ENCODE data around the gene TTN. TPM values are rescaled to one million over a fixed set of nuclear protein-coding genes. Genes with fewer than 3 reads are reported as not detected.
"Not testable (repeated sequence)": the region's sequence is repeated elsewhere in the genome, so short reads cannot be mapped to it uniquely, and the experiment has no call there.

The TTN gene
- total and polyA plus RNA-seq, 4 donors, result 0.01 to 3.0 (median 0.80) TPM

DNA sequence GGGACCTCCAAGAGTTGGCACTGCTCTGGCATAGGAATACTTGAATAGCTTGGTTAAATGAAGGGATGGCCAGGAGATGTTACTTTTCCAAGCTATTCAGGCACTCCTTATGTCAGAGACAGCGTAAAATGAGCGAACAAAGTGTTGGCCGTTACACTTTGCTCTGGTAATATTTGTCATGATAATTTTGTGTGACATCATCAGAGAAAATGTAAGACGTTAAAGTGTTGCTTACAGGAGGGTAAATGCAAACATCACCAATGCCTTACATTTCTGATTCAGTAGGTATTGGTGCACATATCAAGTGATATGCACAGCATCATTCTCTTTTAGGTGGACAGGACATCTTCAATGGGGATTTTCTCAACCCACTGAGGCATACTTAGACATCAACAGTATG, 281.0 kb downstream of the TTN start:
- no peaks in the 10 kb centered on the region for H3K9me3 ChIP-seq (ENCODE audit: control insufficient read depth in 4 of 4, low read length in 3 of 4)
- H3K27me3 ChIP-seq (ENCODE audit: control insufficient read depth in 4 of 4, insufficient read depth in 4 of 4, low read length in 3 of 4), result no peaks in the 10 kb centered on the region
- TF ChIP-seq RAD21 (IDR thresholded peaks at IDR 0.05) (no peak), SP1 (IDR thresholded peaks at IDR 0.05) (no peak), NR2F2 (IDR thresholded peaks at IDR 0.05) (no peak), HNF4A (conservative IDR thresholded peaks at IDR 0.05) (no peak), GABPA (IDR thresholded peaks at IDR 0.05 in 1 of 2, conservative IDR thresholded peaks at IDR 0.05 in 1 of 2) (no peak), FOXA2 (IDR thresholded peaks at IDR 0.05) (no peak), YY1 (IDR thresholded peaks at IDR 0.05) (no peak), FOXA1 (IDR thresholded peaks at IDR 0.05) (no peak), TAF1 (conservative IDR thresholded peaks at IDR 0.05) (no peak), EGR1 (IDR thresholded peaks at IDR 0.05; ENCODE audit: low read depth in 2 of 2) (no peak)
- TF ChIP-seq, protein P1, sequence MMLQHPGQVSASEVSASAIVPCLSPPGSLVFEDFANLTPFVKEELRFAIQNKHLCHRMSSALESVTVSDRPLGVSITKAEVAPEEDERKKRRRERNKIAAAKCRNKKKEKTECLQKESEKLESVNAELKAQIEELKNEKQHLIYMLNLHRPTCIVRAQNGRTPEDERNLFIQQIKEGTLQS (IDR thresholded peaks at IDR 0.05), result no peak
- TF ChIP-seq, protein P2, sequence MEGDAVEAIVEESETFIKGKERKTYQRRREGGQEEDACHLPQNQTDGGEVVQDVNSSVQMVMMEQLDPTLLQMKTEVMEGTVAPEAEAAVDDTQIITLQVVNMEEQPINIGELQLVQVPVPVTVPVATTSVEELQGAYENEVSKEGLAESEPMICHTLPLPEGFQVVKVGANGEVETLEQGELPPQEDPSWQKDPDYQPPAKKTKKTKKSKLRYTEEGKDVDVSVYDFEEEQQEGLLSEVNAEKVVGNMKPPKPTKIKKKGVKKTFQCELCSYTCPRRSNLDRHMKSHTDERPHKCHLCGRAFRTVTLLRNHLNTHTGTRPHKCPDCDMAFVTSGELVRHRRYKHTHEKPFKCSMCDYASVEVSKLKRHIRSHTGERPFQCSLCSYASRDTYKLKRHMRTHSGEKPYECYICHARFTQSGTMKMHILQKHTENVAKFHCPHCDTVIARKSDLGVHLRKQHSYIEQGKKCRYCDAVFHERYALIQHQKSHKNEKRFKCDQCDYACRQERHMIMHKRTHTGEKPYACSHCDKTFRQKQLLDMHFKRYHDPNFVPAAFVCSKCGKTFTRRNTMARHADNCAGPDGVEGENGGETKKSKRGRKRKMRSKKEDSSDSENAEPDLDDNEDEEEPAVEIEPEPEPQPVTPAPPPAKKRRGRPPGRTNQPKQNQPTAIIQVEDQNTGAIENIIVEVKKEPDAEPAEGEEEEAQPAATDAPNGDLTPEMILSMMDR (IDR thresholded peaks at IDR 0.05; ENCODE audit: low read depth, low read length, missing input control), result no peak
- 96% methylated on average over 4 of the region's 4 CpGs for WGBS
- no peak for DNase-seq (ENCODE audit: low spot score)
- H3K27ac ChIP-seq (ENCODE audit: low read depth in 1 of 2, low read length in 2 of 2), result no peak overlapping the region
- H3K4me3 ChIP-seq (ENCODE audit: low read depth in 1 of 3, low read length in 3 of 3), result no peak overlapping the region
- H3K36me3 ChIP-seq (ENCODE audit: control insufficient read depth in 4 of 4, insufficient read depth in 3 of 4, low read depth in 1 of 4, low read length in 3 of 4), result peaks cover 0 to 4% (median under 1%) of the 10 kb centered on the region in 4 donors
- peaks cover 0 to 10% (median 5%) of the 10 kb centered on the region in 4 donors for H3K4me1 ChIP-seq (ENCODE audit: control insufficient read depth in 4 of 4, insufficient read depth in 4 of 4, low read length in 3 of 4)
- no peak overlapping the region for H3K9ac ChIP-seq (ENCODE audit: low read depth in 1 of 2, low read length in 2 of 2)

DNA sequence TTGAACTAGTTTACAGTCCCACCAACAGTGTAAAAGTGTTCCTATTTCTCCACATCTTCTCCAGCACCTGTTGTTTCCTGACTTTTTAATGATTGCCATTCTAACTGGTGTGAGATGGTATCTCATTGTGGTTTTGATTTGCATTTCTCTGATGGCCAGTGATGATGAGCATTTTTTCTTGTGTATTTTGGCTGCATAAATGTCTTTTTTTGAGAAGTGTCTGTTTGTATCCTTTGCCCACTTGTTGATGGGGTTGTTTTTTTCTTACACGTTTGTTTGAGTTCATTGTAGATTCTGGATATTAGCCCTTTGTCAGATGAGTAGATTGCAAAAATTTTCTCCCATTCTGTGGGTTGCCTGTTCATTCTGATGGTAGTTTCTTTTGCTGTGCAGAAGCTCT, 281.8 kb downstream of the TTN start:
- WGBS, result 97% methylated on average over 1 of the region's 1 CpG
- peaks cover 0 to 10% (median 5%) of the 10 kb centered on the region in 4 donors for H3K4me1 ChIP-seq (ENCODE audit: control insufficient read depth in 4 of 4, insufficient read depth in 4 of 4, low read length in 3 of 4)

DNA sequence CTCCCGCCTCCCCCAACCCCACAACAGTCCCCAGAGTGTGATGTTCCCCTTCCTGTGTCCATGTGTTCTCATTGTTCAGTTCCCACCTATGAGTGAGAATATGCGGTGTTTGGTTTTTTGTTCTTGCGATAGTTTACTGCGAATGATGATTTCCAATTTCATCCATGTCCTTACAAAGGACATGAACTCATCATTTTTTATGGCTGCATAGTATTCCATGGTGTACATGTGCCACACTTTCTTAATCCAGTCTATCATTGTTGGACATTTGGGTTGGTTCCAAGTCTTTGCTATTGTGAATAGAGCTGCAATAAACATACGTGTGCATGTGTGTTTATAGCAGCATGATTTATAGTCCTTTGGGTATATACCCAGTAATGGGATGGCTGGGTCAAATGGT, 282.2 kb downstream of the TTN start:
- H3K27me3 ChIP-seq (ENCODE audit: control insufficient read depth in 4 of 4, insufficient read depth in 4 of 4, low read length in 3 of 4); DNase-seq (ENCODE audit: low spot score); H3K9ac ChIP-seq (ENCODE audit: low read depth in 1 of 2, low read length in 2 of 2); H3K27ac ChIP-seq (ENCODE audit: low read depth in 1 of 2, low read length in 2 of 2); H3K4me3 ChIP-seq (ENCODE audit: low read depth in 1 of 3, low read length in 3 of 3); H3K36me3 ChIP-seq (ENCODE audit: control insufficient read depth in 4 of 4, insufficient read depth in 3 of 4, low read depth in 1 of 4, low read length in 3 of 4); H3K9me3 ChIP-seq (ENCODE audit: control insufficient read depth in 4 of 4, low read length in 3 of 4): not testable (repeated sequence)
- 97% methylated on average over 4 of the region's 5 CpGs for whole genome bisulfite sequencing
- H3K4me1 ChIP-seq (ENCODE audit: control insufficient read depth in 4 of 4, insufficient read depth in 4 of 4, low read length in 3 of 4), result peaks cover 0 to 10% (median 5%) of the 10 kb centered on the region in 4 donors

More for the DNA sequence above, 281.8 kb downstream of the TTN start:
- not testable (repeated sequence) for DNase-seq (ENCODE audit: low spot score); H3K27ac ChIP-seq (ENCODE audit: low read depth in 1 of 2, low read length in 2 of 2); H3K27me3 ChIP-seq (ENCODE audit: control insufficient read depth in 4 of 4, insufficient read depth in 4 of 4, low read length in 3 of 4); H3K9ac ChIP-seq (ENCODE audit: low read depth in 1 of 2, low read length in 2 of 2); H3K4me3 ChIP-seq (ENCODE audit: low read depth in 1 of 3, low read length in 3 of 3); H3K36me3 ChIP-seq (ENCODE audit: control insufficient read depth in 4 of 4, insufficient read depth in 3 of 4, low read depth in 1 of 4, low read length in 3 of 4); H3K9me3 ChIP-seq (ENCODE audit: control insufficient read depth in 4 of 4, low read length in 3 of 4)

DNA sequence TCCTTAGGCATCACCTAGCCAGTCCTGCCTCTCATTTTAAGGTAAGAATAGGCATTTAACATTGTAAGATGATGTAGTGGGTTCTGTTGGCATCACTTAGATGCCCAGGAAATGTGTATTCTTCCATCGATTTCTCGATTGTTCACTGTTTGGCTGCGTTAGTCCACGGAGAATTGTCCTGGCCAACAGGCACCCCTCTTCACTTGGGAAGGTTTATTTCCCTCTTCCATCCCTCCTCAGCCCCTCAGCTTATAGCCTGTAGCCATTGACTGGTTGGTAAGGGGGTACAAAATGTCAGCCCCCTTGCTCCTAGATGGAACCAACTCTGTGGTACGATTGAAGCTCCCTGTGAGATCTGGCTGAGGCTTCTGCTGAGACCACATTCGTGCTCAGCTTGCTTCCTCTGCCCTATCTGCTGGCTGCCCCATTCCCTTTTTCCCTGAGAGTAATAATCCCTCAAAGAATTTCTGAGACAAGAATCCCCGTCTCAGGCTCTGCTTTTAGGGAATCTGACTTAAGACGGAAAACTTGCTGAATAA, 283.6 kb downstream of the TTN start:
- 52% methylated on average over 8 of the region's 8 CpGs for WGBS
- Histone ChIP-seq H3K4me1 (ENCODE audit: control insufficient read depth in 4 of 4, insufficient read depth in 4 of 4, low read length in 3 of 4) (peaks cover 0 to 10% (median 5%) of the 10 kb centered on the region in 4 donors), H3K9me3 (ENCODE audit: control insufficient read depth in 4 of 4, low read length in 3 of 4) (no peaks in the 10 kb centered on the region), H3K36me3 (ENCODE audit: control insufficient read depth in 4 of 4, insufficient read depth in 3 of 4, low read depth in 1 of 4, low read length in 3 of 4) (peaks cover 0 to 8% (median under 1%) of the 10 kb centered on the region in 4 donors), H3K27me3 (ENCODE audit: control insufficient read depth in 4 of 4, insufficient read depth in 4 of 4, low read length in 3 of 4) (no peaks in the 10 kb centered on the region), H3K9ac (ENCODE audit: low read depth in 1 of 2, low read length in 2 of 2) (peak overlapping the region; percentile 54 to 77), H3K27ac (ENCODE audit: low read depth in 1 of 2, low read length in 2 of 2) (peak overlapping the region in 1 of 2 donors; percentile 34), H3K4me3 (ENCODE audit: low read depth in 1 of 3, low read length in 3 of 3) (peak overlapping the region; percentile 48 to 81 (median 78))
- no peak for DNase-seq (ENCODE audit: low spot score)
- TF ChIP-seq RAD21 (IDR thresholded peaks at IDR 0.05) (no peak), NR2F2 (IDR thresholded peaks at IDR 0.05) (no peak), HNF4G (IDR thresholded peaks at IDR 0.05) (no peak), YY1 (IDR thresholded peaks at IDR 0.05) (no peak), HNF4A (conservative IDR thresholded peaks at IDR 0.05) (no peak), EGR1 (IDR thresholded peaks at IDR 0.05; ENCODE audit: low read depth in 2 of 2) (no peak), SP1 (IDR thresholded peaks at IDR 0.05) (no peak), FOXA2 (IDR thresholded peaks at IDR 0.05) (no peak), JUND (IDR thresholded peaks at IDR 0.05) (no peak), FOXA1 (IDR thresholded peaks at IDR 0.05) (no peak)
- TF ChIP-seq, protein P3, sequence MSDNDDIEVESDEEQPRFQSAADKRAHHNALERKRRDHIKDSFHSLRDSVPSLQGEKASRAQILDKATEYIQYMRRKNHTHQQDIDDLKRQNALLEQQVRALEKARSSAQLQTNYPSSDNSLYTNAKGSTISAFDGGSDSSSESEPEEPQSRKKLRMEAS (IDR thresholded peaks at IDR 0.05), result no peak
- TF ChIP-seq, protein P2 (IDR thresholded peaks at IDR 0.05; ENCODE audit: low read depth, low read length, missing input control), result no peak
- TF ChIP-seq, protein P4, sequence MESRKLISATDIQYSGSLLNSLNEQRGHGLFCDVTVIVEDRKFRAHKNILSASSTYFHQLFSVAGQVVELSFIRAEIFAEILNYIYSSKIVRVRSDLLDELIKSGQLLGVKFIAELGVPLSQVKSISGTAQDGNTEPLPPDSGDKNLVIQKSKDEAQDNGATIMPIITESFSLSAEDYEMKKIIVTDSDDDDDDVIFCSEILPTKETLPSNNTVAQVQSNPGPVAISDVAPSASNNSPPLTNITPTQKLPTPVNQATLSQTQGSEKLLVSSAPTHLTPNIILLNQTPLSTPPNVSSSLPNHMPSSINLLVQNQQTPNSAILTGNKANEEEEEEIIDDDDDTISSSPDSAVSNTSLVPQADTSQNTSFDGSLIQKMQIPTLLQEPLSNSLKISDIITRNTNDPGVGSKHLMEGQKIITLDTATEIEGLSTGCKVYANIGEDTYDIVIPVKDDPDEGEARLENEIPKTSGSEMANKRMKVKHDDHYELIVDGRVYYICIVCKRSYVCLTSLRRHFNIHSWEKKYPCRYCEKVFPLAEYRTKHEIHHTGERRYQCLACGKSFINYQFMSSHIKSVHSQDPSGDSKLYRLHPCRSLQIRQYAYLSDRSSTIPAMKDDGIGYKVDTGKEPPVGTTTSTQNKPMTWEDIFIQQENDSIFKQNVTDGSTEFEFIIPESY (IDR thresholded peaks at IDR 0.05), result no peak
- TF ChIP-seq, protein P1 (IDR thresholded peaks at IDR 0.05), result no peak

Measured in liver (tissue), 9 donors.